ENCODE results near the gene PIP4K2C. TPM values are rescaled to one million over a fixed set of nuclear protein-coding genes. Genes with fewer than 3 reads are reported as not detected.
"Not testable (repeated sequence)": the region's sequence is repeated elsewhere in the genome, so short reads cannot be mapped to it uniquely, and the experiment has no call there.

The PIP4K2C gene
- total RNA-seq, 1 donor from 2014 or later: 24.6 TPM

GRCh38 chr12:57568838-57569237 lies 22.2 kb upstream of the PIP4K2C start:
- Mint-ChIP-seq H3K4me3 (ENCODE audit: low read depth) (no peak overlapping the region), H3K27me3 (ENCODE audit: low read depth) (no peaks in the 10 kb centered on the region), H3K36me3 (ENCODE audit: low read depth) (no peaks in the 10 kb centered on the region), H3K4me1 (ENCODE audit: low read depth) (no peaks in the 10 kb centered on the region), H3K27ac (no peak overlapping the region), H3K9me3 (no peaks in the 10 kb centered on the region)
- intact Hi-C loops (cut with micrococcal nuclease): no loop called here
- DNase-seq (ENCODE audit: low spot score): no peak

DNA sequence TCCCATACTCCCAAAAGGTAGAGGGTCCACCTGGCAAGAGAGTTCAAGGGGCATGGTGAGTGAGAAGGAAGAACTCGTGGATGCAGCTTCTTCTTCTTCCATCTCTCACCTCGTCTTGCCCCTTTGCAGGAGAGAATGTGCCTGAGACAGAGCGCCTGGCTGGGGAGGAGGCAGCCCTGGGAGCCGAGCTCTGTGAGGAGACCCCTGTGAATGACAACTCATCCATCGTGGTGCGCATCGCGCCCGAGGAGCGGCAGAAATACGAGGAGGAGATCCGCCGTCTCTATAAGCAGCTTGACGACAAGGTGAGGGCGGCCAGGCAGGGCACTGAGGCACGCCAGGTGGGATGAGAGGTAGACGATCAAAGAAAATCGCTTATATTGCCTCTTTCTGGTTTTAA lies 21.1 kb upstream of the PIP4K2C start:
- intact Hi-C loops (cut with micrococcal nuclease): no loop called here
- no peaks in the 10 kb centered on the region for H3K9me3 Mint-ChIP-seq
- no peak overlapping the region for H3K27ac Mint-ChIP-seq
- DNase-seq (ENCODE audit: low spot score): no peak
- H3K27me3 Mint-ChIP-seq (ENCODE audit: low read depth): no peaks in the 10 kb centered on the region
- no peak overlapping the region for H3K4me3 Mint-ChIP-seq (ENCODE audit: low read depth)
- no peaks in the 10 kb centered on the region for H3K36me3 Mint-ChIP-seq (ENCODE audit: low read depth)
- no peaks in the 10 kb centered on the region for H3K4me1 Mint-ChIP-seq (ENCODE audit: low read depth)

DNA sequence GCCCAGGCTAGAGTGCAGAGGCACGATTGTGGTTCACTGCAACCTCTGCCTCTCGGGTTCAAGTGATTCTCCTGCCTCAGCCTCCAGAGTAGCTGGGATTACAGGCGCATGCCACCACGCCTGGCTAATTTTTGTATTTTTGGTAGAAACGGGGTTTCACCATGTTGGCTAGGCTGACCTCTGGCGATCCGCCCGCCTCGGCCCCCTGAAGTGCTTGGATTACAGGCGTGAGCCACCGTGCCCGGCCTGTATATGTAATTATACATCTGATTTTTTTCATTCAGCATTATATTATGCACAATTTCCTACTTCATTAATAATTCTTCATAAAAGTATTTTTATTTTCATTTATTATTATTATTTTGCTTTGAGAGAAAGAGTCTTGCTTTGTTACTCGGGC lies 20.6 kb upstream of the PIP4K2C start:
- intact Hi-C loops (cut with micrococcal nuclease); H3K9me3 Mint-ChIP-seq; H3K4me3 Mint-ChIP-seq (ENCODE audit: low read depth); H3K27me3 Mint-ChIP-seq (ENCODE audit: low read depth); H3K36me3 Mint-ChIP-seq (ENCODE audit: low read depth); H3K27ac Mint-ChIP-seq; DNase-seq (ENCODE audit: low spot score); H3K4me1 Mint-ChIP-seq (ENCODE audit: low read depth): not testable (repeated sequence)

DNA sequence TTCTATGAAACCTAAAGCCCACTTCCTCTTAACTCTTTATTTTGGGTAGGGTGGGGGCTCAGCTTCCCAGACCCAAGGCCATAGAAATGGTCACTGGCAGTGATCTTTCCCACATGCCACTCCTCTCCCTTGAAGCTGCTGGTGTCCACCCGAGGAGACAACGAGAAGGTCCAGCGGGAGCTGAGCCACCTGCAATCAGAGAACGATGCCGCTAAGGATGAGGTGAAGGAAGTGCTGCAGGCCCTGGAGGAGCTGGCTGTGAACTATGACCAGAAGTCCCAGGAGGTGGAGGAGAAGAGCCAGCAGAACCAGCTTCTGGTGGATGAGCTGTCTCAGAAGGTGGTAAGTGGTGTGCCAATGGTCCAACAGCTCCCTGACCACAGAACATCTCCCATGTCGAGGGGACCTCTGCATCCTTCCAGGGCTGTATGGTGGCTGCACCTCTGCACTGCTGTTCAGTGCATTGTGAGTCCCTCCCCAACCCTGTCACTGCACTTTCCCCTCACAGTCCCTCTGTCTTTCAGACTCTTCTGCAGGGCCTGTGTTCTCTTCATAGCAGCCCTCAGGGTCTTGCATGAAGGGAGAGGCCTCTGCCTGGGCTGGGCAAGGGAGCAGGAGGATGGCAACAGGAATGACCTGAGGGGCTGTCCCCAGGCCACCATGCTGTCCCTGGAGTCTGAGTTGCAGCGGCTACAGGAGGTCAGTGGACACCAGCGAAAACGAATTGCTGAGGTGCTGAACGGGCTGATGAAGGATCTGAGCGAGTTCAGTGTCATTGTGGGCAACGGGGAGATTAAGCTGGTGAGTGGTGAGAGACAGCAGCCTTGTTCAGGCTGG lies 18.8 kb upstream of the PIP4K2C start:
- Mint-ChIP-seq H3K27ac (no peak overlapping the region), H3K4me3 (ENCODE audit: low read depth) (no peak overlapping the region), H3K36me3 (ENCODE audit: low read depth) (no peaks in the 10 kb centered on the region), H3K27me3 (ENCODE audit: low read depth) (no peaks in the 10 kb centered on the region), H3K9me3 (no peaks in the 10 kb centered on the region), H3K4me1 (ENCODE audit: low read depth) (no peaks in the 10 kb centered on the region)
- intact Hi-C loops (cut with micrococcal nuclease): no loop called here
- no peak for DNase-seq (ENCODE audit: low spot score)

- H3K27ac Mint-ChIP-seq: no peak overlapping the region
- intact Hi-C loops (cut with micrococcal nuclease): no loop called here
- DNase-seq (ENCODE audit: low spot score): no peak
- no peaks in the 10 kb centered on the region for H3K9me3 Mint-ChIP-seq
- H3K4me1 Mint-ChIP-seq (ENCODE audit: low read depth): no peaks in the 10 kb centered on the region
- no peak overlapping the region for H3K4me3 Mint-ChIP-seq (ENCODE audit: low read depth)
- H3K27me3 Mint-ChIP-seq (ENCODE audit: low read depth): no peaks in the 10 kb centered on the region
- no peaks in the 10 kb centered on the region for H3K36me3 Mint-ChIP-seq (ENCODE audit: low read depth)
These were observed 16.2 kb upstream of the PIP4K2C start for GRCh38 chr12:57574795-57575194.

GRCh38 chr12:57575771-57576612 lies 15.0 kb upstream of the PIP4K2C start:
- intact Hi-C loops (cut with micrococcal nuclease): no loop called here
- Mint-ChIP-seq H3K9me3 (no peaks in the 10 kb centered on the region), H3K4me1 (ENCODE audit: low read depth) (no peaks in the 10 kb centered on the region), H3K27me3 (ENCODE audit: low read depth) (no peaks in the 10 kb centered on the region), H3K27ac (no peak overlapping the region), H3K4me3 (ENCODE audit: low read depth) (no peak overlapping the region), H3K36me3 (ENCODE audit: low read depth) (no peaks in the 10 kb centered on the region)
- no peak for DNase-seq (ENCODE audit: low spot score)

DNA sequence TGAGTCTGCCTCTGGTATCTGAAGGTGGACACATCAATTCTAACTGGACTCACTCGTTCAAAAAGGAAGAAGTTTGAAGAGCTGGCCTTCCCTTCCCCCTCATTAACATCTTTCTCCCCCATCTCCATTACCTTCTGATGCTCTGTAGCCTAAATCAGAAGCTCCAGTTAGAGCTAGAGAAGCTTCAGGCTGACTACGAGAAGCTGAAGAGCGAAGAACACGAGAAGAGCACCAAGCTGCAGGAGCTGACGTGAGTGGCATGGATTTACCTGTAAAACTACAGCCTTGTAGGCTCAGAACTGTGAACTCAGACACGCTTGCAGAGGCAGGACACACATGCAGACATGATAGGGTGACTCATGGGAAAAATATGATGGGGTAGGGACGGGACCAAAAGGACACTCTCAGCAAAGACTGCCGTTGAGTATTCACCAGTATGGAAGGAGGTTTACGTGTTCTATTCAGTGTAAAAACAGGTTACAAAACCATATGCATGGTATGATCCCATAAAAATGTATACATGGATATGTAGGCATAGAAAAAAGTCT lies 14.3 kb upstream of the PIP4K2C start:
- Mint-ChIP-seq H3K36me3 (ENCODE audit: low read depth) (no peaks in the 10 kb centered on the region), H3K9me3 (no peaks in the 10 kb centered on the region), H3K4me1 (ENCODE audit: low read depth) (no peaks in the 10 kb centered on the region), H3K27me3 (ENCODE audit: low read depth) (no peaks in the 10 kb centered on the region), H3K4me3 (ENCODE audit: low read depth) (no peak overlapping the region), H3K27ac (no peak overlapping the region)
- intact Hi-C loops (cut with micrococcal nuclease): no loop called here
- no peak for DNase-seq (ENCODE audit: low spot score)

GRCh38 chr12:57577981-57578758 lies 12.8 kb upstream of the PIP4K2C start:
- Mint-ChIP-seq H3K9me3 (no peaks in the 10 kb centered on the region), H3K4me3 (ENCODE audit: low read depth) (no peak overlapping the region), H3K27ac (no peak overlapping the region), H3K4me1 (ENCODE audit: low read depth) (peaks cover 1% of the 10 kb centered on the region), H3K36me3 (ENCODE audit: low read depth) (no peaks in the 10 kb centered on the region), H3K27me3 (ENCODE audit: low read depth) (peaks cover under 1% of the 10 kb centered on the region)
- intact Hi-C loops (cut with micrococcal nuclease): no loop called here
- no peak for DNase-seq (ENCODE audit: low spot score)

DNA sequence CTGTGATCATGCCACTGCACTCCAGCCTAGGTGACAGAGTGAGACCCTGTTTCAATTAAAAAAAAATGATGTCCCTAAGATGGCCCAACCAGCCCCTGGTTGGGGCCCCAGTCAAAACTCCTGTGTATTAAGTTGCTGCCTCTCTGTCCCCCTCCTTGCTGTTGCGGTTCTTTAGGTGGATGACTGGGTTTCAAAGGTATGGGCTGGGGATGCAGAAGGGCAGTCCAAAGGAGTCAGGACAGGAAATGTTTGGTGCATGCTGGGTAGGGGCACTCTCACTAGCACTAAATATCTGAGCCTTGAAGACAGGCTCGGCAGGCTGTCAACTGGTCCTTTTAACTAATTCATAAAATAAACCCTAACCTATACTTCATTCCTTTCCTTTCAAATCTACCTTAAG lies 12.0 kb upstream of the PIP4K2C start:
- Mint-ChIP-seq H3K27me3 (ENCODE audit: low read depth) (peaks cover 2% of the 10 kb centered on the region), H3K4me3 (ENCODE audit: low read depth) (no peak overlapping the region), H3K27ac (no peak overlapping the region), H3K4me1 (ENCODE audit: low read depth) (peaks cover 2% of the 10 kb centered on the region), H3K36me3 (ENCODE audit: low read depth) (no peaks in the 10 kb centered on the region), H3K9me3 (no peaks in the 10 kb centered on the region)
- intact Hi-C loops (cut with micrococcal nuclease): no loop called here
- no peak for DNase-seq (ENCODE audit: low spot score)

DNA sequence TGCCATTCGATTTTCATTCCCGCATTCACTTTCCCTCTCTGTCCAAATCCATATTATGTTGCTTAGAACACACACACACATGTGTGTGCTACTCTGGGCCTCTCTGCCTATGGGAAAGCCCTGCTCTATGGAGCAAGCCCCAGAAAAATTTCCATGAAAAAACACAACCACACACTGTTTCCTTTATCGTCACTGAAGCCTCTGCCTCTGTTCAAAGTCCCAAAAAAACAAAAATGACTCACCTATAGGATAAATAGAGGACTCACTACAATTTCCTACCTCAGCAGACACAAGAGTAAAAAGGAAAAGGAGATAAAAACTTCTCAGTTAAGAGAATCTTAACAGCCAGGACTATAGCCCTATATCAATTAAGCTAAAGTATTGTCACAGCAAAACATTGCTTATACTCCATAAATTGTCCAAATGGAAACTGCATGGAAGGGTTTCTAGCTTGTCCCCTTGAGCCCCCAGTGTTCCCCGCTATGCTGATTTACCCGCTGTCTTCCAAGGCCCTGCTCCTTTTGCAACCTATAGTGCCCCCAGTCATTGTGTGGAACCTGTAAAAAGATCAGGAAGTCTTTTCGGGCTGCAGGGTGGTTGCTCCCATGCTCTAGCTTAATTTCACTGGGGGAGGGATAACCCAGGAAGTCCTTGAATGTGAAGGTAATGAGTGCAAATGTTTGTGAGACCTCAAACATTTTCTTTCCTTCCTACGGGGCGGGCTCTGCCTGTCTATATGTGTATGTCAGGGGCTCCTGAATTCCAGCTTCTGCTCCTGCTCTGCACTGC lies 11.1 kb upstream of the PIP4K2C start:
- no peak overlapping the region for H3K27ac Mint-ChIP-seq
- H3K9me3 Mint-ChIP-seq: no peaks in the 10 kb centered on the region
- DNase-seq (ENCODE audit: low spot score): no peak
- no peak overlapping the region for H3K4me3 Mint-ChIP-seq (ENCODE audit: low read depth)
- intact Hi-C loops (cut with micrococcal nuclease): loop anchor here (10.0 kb wide), 1 partner anchor 315 kb away; no protein-coding TSS in a partner anchor
- H3K27me3 Mint-ChIP-seq (ENCODE audit: low read depth): peaks cover 2% of the 10 kb centered on the region
- peaks cover 2% of the 10 kb centered on the region for H3K4me1 Mint-ChIP-seq (ENCODE audit: low read depth)
- H3K36me3 Mint-ChIP-seq (ENCODE audit: low read depth): no peaks in the 10 kb centered on the region

DNA sequence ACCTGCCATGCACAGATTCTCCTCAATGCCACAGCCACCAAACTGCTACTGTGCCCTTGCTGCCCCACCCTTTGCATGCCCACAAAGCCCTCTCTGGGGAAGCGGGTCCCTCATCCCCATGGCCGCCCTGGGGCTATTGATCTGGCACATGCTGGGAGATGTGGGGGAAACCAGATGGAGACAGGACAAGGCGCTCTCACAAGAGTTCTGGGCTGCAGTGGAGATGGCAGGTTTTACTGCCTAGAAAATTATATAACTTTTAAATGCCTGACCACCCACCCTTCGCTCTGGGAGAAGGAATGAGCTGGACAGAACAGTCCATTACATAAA lies 10.6 kb upstream of the PIP4K2C start:
- Mint-ChIP-seq H3K4me1 (ENCODE audit: low read depth) (peaks cover 2% of the 10 kb centered on the region), H3K4me3 (ENCODE audit: low read depth) (no peak overlapping the region), H3K27me3 (ENCODE audit: low read depth) (peaks cover 2% of the 10 kb centered on the region), H3K27ac (no peak overlapping the region), H3K36me3 (ENCODE audit: low read depth) (no peaks in the 10 kb centered on the region), H3K9me3 (no peaks in the 10 kb centered on the region)
- intact Hi-C loops (cut with micrococcal nuclease): loop anchor here (10.0 kb wide), 1 partner anchor 314 kb away; no protein-coding TSS in a partner anchor
- DNase-seq (ENCODE audit: low spot score): no peak

GRCh38 chr12:57581802-57582201 lies 9.2 kb upstream of the PIP4K2C start:
- H3K4me1 Mint-ChIP-seq (ENCODE audit: low read depth): peaks cover 2% of the 10 kb centered on the region
- H3K27me3 Mint-ChIP-seq (ENCODE audit: low read depth): peaks cover 2% of the 10 kb centered on the region
- H3K27ac Mint-ChIP-seq: no peak overlapping the region
- H3K9me3 Mint-ChIP-seq: no peaks in the 10 kb centered on the region
- no peak for DNase-seq (ENCODE audit: low spot score)
- H3K4me3 Mint-ChIP-seq (ENCODE audit: low read depth): no peak overlapping the region
- intact Hi-C loops (cut with micrococcal nuclease): loop anchor here (2.0 to 10.0 kb wide), 3 partner anchors 111 to 313 kb away; no protein-coding TSS in a partner anchor
- H3K36me3 Mint-ChIP-seq (ENCODE audit: low read depth): no peaks in the 10 kb centered on the region

Measured in activated T-helper 2 cell treated with anti-CD3 and anti-CD28 coated beads, Interferon-gamma antibody, Interleukin-2, Interleukin-4, amounts not matched to agents 10 μg/mL and 5 μg/mL and 100 μg/mL, durations not matched to agents 14 hours and 24 hours and 36 hours (primary cell).